RPMI7951 (cell line): Measurements from ENCODE around the gene PTPRF. TPM values are rescaled to one million over a fixed set of nuclear protein-coding genes. Genes with fewer than 3 reads are reported as not detected.

ENCODE experiments used
- DNase-seq: peaks from one replicate; pipeline ENCODE4 v3.0.0-alpha.2; 2012; ENCODE audit warnings: low read depth
- total RNA-seq: library from RNA; depleted of rRNA; stranded (reverse); fragments of >200 nt; shearing (Covaris generic); gene quantifications from 2 replicates; pipeline ENCODE4 v1.2.3, GENCODE V29; 2014

The PTPRF gene
- total RNA-seq, 1 experiment from 2014 or later = 34.5 TPM

DNA sequence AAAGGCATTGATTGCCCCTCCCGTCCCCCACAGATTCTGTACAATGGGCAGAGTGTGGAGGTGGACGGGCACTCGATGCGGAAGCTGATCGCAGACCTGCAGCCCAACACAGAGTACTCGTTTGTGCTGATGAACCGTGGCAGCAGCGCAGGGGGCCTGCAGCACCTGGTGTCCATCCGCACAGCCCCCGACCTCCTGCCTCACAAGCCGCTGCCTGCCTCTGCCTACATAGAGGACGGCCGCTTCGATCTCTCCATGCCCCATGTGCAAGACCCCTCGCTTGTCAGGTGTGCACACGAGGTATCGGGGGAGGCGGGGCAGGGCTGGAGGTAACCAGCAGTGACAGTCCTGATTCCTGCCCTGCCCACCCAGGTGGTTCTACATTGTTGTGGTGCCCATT is 74.5 kb downstream of the PTPRF start:
- no peak for DNase-seq

DNA sequence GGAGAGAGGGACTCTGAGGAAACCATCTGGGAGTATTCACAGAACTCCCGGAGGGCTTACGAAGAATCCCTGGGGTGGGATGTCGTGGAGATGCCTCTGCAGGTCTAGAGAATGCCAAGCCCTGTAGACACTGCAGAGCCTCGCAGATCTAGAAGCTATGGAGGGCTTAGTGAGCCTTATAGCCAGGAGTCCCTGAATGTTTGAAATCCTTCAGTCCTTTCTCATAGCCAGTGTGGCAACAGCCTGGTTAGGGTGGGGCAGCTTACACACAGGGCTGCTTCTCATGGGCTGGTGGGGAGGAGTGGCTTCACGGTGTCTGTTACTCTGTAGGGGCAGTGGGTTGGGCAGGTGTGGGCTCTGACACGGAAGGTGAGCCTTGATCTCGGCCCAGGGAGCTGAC is 75.1 kb downstream of the PTPRF start:
- no peak for DNase-seq

DNA sequence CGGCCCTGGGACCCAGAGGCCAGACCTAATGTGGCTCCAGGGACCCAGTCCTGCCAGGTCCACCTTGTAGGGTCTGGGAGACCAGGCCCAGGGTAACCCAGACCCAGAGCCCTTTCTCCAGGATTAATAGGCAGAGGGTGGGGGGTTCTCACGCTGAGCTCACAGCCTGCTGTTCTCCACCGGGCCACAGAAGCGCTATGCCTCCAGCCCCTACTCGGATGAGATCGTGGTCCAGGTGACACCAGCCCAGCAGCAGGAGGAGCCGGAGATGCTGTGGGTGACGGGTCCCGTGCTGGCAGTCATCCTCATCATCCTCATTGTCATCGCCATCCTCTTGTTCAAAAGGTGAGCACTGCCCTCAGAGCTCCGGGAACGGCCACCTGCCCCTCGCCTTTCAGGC is 75.9 kb downstream of the PTPRF start:
- DNase-seq = no peak

DNA sequence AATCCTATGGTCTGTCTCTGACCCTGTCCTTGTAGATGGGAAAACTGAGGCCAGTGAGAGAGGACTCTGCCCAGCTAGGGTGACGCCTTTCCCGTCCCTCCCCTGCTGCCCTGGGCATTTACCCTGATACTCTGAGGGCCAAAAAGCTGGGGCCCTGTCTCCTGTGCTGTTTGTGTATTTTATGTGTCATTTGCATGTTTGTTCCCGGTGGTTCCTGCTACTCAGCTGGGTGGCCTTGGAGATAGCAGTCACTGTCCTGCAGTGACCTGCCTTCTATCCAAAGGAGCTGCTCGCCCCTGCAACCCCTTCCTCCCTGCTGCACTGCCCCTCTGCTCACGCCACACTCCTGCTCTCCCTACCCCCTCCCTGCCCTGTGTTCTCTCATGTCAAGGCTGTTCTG is 78.1 kb downstream of the PTPRF start:
- no peak for DNase-seq

DNA sequence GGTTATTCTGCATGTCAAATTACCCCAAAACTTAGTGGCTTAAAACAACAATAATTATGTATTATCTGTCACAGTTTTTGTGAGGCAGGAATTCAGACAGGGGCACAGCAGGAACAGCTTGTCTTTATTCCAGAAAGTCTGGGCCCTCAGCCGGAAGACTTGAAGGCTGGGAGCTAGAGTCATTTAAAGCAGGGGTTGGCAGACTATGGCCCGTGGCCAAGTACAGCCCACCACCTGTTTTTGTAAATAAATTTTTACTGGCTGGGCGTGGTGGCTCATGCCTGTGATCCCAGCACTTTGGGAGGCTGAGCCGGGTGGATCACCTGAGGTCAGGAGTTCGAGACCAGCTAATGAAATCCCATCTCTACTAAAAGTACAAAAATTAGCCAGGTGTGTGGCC is 79.7 kb downstream of the PTPRF start:
- no peak for DNase-seq

DNA sequence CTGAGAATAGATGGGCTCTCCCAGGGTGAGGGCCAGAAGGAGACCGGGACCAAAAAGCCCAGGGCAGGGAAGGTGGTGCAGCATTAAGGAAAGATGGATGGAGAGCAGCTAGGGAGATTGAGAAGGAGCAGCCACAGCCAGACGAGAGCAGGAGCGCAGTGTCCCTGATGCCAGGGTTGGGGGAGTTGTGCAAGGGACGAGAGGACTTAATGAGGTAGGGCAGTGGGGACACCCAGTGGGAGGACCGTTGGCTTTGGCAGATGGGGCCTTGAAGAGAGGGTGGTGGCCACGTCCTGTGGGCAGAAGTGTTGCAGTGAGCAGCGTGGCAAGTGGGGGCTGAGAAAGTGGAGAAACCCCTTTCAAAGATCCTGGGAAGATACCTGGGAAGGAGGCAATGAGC is 81.3 kb downstream of the PTPRF start:
- DNase-seq = no peak

DNA sequence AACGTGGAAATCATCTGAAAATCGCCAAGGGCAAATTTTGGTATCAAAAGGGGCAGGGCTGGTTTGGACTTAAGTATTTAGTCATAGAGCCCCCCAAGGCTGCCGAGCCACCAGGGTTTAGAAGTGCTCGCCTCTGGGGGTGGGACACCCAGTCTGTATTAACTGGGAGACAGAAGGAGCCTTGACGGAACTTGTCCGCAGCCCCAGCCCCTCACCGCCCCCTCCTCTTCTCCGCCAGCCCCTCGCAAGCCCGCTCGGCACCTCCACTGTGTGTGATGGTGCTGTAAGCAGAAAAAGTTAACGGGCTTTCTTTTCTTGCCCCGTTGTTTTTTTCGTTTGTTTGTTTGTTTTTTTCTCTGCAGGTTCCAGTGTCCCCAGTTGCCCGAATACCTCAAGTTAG is 81.7 kb downstream of the PTPRF start:
- no peak for DNase-seq

DNA sequence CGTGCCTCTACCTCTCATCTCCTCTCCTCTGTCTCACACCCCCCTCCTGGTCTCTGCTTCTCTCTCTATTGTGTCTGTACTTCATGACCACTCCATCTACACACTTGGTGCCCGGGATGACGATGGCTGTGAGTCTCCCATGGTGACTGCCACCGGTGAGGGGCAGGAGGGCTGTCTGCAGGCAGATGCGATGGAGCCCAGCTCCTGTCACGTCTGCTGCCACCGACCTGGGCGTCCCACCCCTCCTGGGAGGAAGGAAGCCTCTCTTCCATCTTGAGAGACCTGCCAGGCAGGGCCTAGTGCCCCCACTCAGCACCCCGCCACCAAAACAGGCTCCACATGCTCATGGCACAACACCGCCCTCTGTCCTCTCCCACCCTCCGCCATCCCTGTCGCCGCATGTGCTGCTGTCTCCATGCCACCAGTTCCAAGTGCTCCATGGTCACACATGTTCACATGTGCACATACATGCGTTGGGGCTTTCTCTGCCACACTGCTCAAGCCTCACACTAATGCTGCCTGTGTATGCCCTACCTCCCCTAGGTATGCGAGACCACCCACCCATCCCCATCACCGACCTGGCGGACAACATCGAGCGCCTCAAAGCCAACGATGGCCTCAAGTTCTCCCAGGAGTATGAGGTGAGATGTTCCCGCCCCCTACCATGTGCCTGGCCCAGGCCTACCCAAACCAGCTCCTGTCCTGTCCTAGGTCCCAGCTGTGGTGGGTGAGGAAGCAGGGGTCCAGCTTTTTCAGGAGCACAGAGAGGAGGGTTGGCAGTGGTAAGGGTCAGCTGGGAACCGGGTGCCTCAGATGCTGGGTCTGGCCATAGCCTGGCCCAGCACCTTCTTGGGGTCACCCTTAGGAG is 82.6 kb downstream of the PTPRF start:
- DNase-seq = no peak

DNA sequence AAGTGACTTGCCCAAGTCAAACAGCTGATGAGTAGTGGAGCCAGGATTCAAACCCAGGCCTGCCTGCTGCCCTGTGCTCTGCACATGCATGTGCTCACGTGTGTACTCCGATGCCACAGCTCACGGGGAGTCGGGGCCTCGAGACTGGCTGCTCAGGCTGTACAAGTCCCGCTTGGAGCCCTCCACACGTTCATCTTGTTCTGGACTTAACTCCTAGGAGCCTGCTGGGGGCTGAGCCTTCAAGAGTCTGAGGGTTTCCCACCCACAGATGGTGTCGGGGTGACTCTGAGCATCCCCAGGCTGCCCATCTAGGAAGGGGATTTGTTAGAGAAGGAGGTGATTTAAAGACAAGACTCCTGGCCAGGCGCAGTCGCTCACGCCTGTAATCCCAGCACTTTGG is 83.5 kb downstream of the PTPRF start:
- DNase-seq = no peak

DNA sequence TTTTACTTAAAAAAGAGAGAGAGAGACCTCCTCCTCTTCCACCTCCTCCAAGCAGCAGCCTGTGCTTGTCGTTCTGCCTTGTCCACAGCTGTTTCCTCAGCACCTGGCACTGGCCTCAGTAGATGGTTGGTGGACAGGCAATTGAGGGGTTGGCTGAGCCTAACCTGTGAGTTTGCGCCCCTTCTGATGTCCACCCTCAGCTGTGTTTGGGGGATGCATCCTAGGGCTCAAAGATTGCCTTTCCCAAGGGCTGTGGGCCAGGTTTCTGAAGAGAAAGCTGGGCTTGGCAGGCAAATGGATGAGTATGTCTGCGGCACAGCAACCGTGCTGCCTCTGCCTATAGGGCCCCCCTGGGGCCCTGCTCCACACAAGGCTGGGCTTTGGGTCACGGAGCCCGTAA is 84.2 kb downstream of the PTPRF start:
- no peak for DNase-seq

DNA sequence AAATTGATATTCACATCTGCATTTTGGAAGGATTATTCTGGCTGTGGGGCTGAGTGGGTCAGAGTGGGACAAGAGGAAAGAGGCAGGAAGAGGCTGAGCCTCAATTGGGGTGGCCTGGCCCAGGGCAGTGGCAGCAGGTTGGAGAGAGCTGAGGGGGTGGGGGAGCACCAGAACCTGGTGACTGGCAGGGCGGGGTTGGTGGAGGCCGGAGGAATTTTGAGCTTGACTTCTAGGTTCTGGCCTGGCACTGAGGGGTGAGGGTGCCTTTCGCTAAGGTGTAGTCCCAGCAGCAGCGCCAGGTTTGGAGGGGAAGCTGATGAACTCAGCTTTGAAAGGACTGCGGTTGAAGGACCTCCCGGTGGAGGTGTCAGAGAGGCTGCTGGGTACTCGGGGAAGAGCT is 85.7 kb downstream of the PTPRF start:
- no peak for DNase-seq

DNA sequence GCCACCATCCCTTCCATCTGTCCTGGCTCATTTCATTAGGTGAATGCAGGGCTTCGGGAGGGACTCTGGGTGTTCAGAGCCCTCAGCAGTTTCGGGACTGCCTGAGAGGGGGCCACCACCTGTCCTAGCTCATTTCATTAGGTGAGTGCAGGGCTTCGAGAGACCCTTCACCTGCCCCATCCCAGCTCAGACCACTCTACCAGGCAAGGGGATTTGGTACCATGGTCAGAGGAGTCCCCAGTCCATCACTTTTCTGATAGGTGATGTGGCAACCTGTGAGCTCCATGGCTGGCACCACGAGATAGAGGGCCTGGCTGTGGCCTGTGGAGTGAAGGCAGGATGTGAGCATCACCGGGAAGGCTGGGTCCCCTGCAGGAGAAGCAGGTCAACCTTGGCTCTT is 86.3 kb downstream of the PTPRF start:
- DNase-seq = no peak

DNA sequence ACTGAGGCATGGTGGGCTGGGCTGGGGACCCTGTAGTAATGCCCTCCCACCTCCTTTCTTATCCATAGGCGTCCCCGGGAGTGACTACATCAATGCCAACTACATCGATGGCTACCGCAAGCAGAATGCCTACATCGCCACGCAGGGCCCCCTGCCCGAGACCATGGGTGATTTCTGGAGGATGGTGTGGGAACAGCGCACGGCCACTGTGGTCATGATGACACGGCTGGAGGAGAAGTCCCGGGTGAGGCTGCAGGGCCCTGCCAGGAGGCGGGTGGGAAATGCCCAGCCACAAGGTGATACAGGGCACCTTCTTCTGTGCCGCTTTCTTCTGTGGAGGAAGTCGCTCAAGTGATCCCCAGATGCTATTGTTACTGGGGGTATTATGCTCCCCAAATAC is 87.0 kb downstream of the PTPRF start:
- no peak for DNase-seq

DNA sequence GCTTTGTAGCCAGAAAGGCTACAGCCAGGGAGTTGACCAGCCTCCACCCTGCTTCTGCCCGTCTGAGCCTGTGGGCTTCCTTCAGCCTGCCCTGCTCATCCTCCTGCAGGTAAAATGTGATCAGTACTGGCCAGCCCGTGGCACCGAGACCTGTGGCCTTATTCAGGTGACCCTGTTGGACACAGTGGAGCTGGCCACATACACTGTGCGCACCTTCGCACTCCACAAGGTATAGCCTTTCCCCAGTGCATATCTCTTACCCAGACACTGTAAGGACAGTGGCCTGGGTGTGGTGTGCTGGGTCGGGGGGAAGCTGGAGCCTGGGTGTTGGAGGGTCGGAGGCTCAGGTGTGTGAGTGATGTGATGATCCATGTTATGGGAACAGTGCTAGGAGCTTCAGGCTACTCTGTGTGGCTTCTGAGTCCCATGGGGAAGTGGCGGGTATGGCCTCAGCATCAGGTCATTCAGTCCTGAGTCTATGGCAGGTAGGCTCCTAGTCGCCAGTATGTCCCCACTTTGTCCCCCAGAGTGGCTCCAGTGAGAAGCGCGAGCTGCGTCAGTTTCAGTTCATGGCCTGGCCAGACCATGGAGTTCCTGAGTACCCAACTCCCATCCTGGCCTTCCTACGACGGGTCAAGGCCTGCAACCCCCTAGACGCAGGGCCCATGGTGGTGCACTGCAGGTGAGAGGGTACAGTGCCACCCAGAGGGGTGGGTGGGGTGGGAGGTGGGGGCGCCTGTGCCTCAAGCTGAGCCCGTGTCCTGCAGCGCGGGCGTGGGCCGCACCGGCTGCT is 88.0 kb downstream of the PTPRF start:
- no peak for DNase-seq

DNA sequence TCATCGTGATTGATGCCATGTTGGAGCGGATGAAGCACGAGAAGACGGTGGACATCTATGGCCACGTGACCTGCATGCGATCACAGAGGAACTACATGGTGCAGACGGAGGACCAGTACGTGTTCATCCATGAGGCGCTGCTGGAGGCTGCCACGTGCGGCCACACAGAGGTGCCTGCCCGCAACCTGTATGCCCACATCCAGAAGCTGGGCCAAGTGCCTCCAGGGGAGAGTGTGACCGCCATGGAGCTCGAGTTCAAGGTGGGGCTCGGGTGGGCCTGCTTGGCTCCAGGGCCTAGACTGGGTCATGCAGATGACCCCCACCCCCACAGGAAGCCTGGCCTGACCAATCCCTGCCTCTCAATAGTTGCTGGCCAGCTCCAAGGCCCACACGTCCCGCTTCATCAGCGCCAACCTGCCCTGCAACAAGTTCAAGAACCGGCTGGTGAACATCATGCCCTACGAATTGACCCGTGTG is 88.7 kb downstream of the PTPRF start:
- DNase-seq = no peak

DNA sequence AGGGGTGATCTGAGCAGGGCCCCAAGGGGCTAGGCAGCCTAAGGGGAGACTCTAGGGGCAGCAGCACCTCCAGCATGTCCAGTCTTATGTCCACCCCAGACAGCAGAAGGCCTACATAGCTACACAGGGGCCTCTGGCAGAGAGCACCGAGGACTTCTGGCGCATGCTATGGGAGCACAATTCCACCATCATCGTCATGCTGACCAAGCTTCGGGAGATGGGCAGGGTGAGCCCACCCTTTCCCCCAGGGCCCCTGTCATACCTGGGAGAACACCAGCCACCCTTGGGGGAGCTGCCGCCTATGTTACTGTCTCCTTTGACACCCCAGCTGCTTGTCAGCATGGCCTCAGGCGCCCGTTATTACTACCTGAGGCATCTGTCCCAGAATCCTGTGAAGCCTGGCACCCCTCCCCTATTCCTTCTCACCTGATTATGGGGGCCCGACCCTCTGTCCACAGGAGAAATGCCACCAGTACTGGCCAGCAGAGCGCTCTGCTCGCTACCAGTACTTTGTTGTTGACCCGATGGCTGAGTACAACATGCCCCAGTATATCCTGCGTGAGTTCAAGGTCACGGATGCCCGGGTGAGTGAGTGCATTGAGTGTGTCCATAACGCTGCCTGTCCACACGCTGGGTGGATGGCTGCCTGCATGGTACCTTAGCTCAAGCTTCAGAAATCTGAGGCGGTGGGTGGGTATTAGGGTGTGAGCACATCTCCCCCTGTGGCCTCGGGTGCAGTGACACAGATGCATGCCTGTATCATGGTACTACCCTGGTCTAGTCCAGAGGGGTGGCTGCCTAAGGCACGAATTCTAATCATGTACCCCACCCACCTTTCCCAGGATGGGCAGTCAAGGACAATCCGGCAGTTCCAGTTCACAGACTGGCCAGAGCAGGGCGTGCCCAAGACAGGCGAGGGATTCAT is 89.6 kb downstream of the PTPRF start:
- DNase-seq = no peak

DNA sequence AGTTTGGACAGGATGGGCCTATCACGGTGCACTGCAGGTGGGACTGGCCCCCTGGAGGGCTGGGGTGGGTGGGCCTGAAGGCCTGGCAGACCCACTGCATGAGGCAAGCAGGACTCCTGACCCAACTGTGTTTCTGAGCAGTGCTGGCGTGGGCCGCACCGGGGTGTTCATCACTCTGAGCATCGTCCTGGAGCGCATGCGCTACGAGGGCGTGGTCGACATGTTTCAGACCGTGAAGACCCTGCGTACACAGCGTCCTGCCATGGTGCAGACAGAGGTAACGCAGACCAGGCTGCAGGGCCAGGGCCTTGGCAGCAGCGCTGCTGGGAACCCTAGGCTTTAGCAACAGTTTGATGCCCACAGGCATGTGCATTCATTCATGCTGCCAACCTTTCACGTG is 90.3 kb downstream of the PTPRF start:
- no peak for DNase-seq

DNA sequence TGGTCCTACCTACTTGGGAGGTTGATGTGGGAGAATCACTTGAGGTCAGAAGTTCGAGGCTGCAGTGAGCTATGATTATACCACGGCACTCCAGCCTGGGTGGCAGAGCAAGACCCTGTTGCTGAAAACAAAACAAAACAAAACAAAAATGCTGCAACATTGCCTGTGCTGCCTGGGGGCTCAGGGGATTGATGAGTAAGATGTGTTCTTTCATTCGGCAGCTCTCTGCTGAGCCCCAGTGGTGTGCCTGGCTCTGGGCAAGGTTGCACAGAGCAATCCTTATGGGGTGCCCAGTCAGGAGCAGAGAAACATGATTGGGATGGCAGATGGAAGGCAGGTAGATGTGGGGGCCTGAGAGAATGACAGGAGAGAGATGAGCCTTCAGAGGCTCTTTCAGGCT is 90.7 kb downstream of the PTPRF start:
- DNase-seq = no peak

DNA sequence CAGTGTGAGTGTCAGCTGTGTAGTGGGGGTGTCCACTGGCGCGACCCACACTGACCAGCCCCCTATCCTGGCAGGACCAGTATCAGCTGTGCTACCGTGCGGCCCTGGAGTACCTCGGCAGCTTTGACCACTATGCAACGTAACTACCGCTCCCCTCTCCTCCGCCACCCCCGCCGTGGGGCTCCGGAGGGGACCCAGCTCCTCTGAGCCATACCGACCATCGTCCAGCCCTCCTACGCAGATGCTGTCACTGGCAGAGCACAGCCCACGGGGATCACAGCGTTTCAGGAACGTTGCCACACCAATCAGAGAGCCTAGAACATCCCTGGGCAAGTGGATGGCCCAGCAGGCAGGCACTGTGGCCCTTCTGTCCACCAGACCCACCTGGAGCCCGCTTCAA is 91.2 kb downstream of the PTPRF start:
- DNase-seq = no peak

DNA sequence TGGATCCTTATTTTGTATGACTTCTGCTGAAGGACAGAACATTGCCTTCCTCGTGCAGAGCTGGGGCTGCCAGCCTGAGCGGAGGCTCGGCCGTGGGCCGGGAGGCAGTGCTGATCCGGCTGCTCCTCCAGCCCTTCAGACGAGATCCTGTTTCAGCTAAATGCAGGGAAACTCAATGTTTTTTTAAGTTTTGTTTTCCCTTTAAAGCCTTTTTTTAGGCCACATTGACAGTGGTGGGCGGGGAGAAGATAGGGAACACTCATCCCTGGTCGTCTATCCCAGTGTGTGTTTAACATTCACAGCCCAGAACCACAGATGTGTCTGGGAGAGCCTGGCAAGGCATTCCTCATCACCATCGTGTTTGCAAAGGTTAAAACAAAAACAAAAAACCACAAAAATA is 91.8 kb downstream of the PTPRF start:
- DNase-seq = no peak

DNA sequence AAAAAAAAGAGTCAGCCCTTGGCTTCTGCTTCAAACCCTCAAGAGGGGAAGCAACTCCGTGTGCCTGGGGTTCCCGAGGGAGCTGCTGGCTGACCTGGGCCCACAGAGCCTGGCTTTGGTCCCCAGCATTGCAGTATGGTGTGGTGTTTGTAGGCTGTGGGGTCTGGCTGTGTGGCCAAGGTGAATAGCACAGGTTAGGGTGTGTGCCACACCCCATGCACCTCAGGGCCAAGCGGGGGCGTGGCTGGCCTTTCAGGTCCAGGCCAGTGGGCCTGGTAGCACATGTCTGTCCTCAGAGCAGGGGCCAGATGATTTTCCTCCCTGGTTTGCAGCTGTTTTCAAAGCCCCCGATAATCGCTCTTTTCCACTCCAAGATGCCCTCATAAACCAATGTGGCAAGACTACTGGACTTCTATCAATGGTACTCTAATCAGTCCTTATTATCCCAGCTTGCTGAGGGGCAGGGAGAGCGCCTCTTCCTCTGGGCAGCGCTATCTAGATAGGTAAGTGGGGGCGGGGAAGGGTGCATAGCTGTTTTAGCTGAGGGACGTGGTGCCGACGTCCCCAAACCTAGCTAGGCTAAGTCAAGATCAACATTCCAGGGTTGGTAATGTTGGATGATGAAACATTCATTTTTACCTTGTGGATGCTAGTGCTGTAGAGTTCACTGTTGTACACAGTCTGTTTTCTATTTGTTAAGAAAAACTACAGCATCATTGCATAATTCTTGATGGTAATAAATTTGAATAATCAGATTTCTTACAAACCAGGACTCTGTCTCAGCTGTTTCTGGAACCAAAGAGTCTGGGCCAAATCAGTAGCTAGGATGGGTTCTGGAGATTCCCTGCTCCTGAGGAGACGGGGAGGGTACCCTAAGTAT is 92.5 kb downstream of the PTPRF start:
- no peak for DNase-seq
